Psoas muscle (tissue), 8 donors: Measurements from ENCODE around the gene PTP4A2. TPM values are rescaled to one million over a fixed set of nuclear protein-coding genes. Genes with fewer than 3 reads are reported as not detected.

Experiments
- ATAC-seq, 4 donors: fragments of 200-7000 bp; cut with Tn5 transposase; one replicate each; pipeline ENCODE4 v1.9.1; 2020; ENCODE audit warnings: moderate library complexity in 3 of 4, mild to moderate bottlenecking in 2 of 4
- DNase-seq, 2 donors: peaks; one replicate each; pipeline ENCODE4 v3.0.0-alpha.2; 2020
- H3K27ac ChIP-seq: fragments of 200-600 bp; one replicate; pipeline ENCODE4 v1.8.0; 2022
- H3K27me3 ChIP-seq, 3 donors: fragments of 200-600 bp in 1 of 3; one replicate each; pipeline versions ENCODE4 v1.6.1 to v1.8.0; 2013 to 2022; ENCODE audit warnings: low read length in 2 of 3, mild to moderate bottlenecking in 2 of 3, moderate library complexity in 1 of 3; ENCODE audit not compliant: insufficient read depth in 3 of 3
- H3K36me3 ChIP-seq, 2 donors: fragments of 200-600 bp in 1 of 2; one replicate each; pipeline versions ENCODE4 v1.6.1 to v1.8.0; 2013 to 2022; ENCODE audit warnings: low read depth in 1 of 2, mild to moderate bottlenecking in 1 of 2, moderate library complexity in 1 of 2; ENCODE audit not compliant: insufficient read depth in 1 of 2
- H3K4me1 ChIP-seq: fragments of 200-600 bp; one replicate; pipeline ENCODE4 v1.8.0; 2022
- H3K4me3 ChIP-seq: fragments of 200-600 bp; one replicate; pipeline ENCODE4 v1.8.0; 2022; ENCODE audit warnings: mild to moderate bottlenecking
- H3K9me3 ChIP-seq: fragments of 200-600 bp; one replicate; pipeline ENCODE4 v1.8.0; 2022
- WGBS, 3 donors: extraction: QIAGEN DNeasy Blood & Tissue Kit; methylation state at CpG; one replicate each; pipeline versions ENCODE4 v1.1.6 to v1.1.7; 2013; 5-methylcytosine and 5-hydroxymethylcytosine counted together
- intact Hi-C, 2 donors: fragments of 100-400 bp; cut with DNase I; formaldehyde crosslinking; loops; one replicate each; pipeline versions ENCODE4 v1.11.0 to v1.14.2; 2022
- polyA plus RNA-seq, 3 donors: library from polyadenylated mRNA; stranded (reverse); fragments of 200-250 nt; gene quantifications; one replicate each; pipeline ENCODE4 v1.2.3, GENCODE V29; 2013
- total RNA-seq, 4 donors: library from RNA; stranded (reverse); fragmentation: NEBNext Ultra II Directional in 2 of 4; extraction: Animal tissue kit (Norgen Biotek cat#: 25700) in 2 of 4; gene quantifications; one replicate each; pipeline versions ENCODE4 v1.2.1 to v1.2.4, GENCODE V29; 2021 to 2023
- TF ChIP-seq, protein P1 (sequence below): fragments of 200-600 bp; IDR thresholded peaks from one replicate; pipeline ENCODE4 v1.8.0; 2022; ENCODE audit warnings: antibody characterized with exemption
- donor health status: healthy with polysubstance abuse.
- donor health status: DM: no; HTN: no; CAD: no; lungs with moderate emphysema.
- donor health status: Bipolar disorder and iron deficiency.
- donor health status: healthy.
- donor health status: DM: yes; HTN: yes; CAD: no.
- donor health status: DM: no; HTN: no; CAD: no.
- donor health status: DM: no; HTN: no; CAD: no.
- donor health status: DM: yes; HTN: yes; CAD: no.

PTP4A2 gene
- total and polyA plus RNA-seq, 7 donors = 246 to 729 (median 370) TPM

DNA sequence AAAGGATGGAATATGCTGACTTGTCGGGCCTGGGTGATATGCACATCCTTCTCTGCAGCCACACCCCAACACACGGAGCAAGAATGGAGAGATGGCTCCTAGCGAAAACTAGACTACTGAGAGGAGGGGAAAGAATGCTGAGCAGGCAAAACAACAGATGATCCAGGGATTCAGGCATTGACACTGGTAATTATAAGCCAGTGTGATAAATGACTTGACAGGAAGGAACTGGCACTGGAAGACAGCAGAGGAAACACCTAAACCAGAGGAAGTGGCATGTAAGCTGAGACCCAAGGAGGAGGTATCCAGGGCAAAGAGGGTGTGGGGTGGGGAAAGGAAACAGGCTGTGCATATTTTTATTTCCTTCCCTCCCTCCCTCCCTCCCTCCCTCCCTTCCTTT lies 43.8 kb upstream of the PTP4A2 start:
- 31 to 54% (median 44%) methylated on average over 3 of the region's 3 CpGs for WGBS, 3 donors

DNA sequence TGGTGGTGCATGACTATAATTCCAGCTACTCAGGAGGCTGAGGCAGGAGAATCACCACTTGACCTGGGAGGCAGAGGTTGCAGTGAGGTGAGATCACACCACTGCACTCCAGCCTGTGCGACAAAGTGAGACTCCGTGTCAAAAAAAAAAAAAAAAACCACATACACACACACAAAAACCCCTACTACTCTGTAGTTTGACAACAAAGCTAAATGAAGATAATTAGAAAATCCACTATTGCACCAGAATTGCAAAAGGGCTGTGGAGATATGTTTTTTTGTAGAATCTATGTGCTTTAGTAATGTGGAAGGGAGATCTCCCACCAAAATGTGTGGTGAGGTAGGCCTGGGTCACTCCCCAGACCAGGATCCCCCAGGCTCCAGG lies 43.3 kb upstream of the PTP4A2 start:
- TF ChIP-seq, protein P1, sequence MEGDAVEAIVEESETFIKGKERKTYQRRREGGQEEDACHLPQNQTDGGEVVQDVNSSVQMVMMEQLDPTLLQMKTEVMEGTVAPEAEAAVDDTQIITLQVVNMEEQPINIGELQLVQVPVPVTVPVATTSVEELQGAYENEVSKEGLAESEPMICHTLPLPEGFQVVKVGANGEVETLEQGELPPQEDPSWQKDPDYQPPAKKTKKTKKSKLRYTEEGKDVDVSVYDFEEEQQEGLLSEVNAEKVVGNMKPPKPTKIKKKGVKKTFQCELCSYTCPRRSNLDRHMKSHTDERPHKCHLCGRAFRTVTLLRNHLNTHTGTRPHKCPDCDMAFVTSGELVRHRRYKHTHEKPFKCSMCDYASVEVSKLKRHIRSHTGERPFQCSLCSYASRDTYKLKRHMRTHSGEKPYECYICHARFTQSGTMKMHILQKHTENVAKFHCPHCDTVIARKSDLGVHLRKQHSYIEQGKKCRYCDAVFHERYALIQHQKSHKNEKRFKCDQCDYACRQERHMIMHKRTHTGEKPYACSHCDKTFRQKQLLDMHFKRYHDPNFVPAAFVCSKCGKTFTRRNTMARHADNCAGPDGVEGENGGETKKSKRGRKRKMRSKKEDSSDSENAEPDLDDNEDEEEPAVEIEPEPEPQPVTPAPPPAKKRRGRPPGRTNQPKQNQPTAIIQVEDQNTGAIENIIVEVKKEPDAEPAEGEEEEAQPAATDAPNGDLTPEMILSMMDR = no peak
- DNase-seq (no peak), ATAC-seq (no peak)
- Histone ChIP-seq H3K27me3 (no peaks in the 10 kb centered on the region), H3K36me3 (no peaks in the 10 kb centered on the region), H3K9me3 (no peaks in the 10 kb centered on the region), H3K27ac (no peak overlapping the region), H3K4me3 (no peak overlapping the region), H3K4me1 (no peaks in the 10 kb centered on the region)
- intact Hi-C loops = no loop called here
- 84 to 92% (median 90%) methylated on average over 2 of the region's 2 CpGs for whole genome bisulfite sequencing, 3 donors

More for the DNA sequence above, 43.8 kb upstream of the PTP4A2 start:
- Histone ChIP-seq H3K36me3 (no peaks in the 10 kb centered on the region), H3K9me3 (no peaks in the 10 kb centered on the region), H3K27me3 (no peaks in the 10 kb centered on the region), H3K27ac (no peak overlapping the region), H3K4me1 (no peaks in the 10 kb centered on the region), H3K4me3 (no peak overlapping the region)
- intact Hi-C loops = no loop called here
- DNase-seq (no peak), ATAC-seq (no peak)
- TF ChIP-seq, protein P1 = no peak

DNA sequence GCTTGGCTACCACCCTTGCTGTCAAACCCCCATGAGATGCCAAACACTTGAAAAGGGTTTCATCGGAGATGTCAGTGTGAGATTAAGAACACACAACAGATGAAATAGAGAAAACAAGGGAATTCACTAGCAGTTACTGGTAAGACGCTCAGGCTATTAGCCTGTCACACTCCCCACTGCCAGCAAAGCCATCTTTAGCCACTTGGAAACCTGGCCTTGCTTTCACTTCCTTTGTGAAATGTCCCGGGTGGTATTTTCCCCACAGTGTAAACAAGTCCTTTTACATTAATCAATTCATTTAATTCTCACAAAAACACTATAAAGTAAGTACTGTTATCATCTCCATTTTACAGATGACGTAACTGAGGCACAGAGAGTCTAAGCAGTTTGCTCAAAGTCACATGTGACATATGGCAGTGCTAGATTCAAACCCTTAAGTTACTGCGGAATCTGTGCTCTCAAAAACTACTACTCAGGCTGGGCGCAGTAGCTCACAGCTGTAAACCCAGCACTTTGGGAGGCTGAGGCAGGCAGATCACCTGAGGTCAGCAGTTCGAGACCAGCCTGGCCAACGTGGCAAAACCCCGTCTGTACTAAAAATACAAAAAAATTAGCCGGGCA lies 42.8 kb upstream of the PTP4A2 start:
- intact Hi-C loops = no loop called here
- no peak overlapping the region for H3K27ac ChIP-seq
- H3K27me3 ChIP-seq = no peaks in the 10 kb centered on the region
- WGBS, 3 donors = 83 to 86% (median 85%) methylated on average over 10 of the region's 10 CpGs
- ATAC-seq (no peak), DNase-seq (no peak)
- TF ChIP-seq, protein P1 = no peak
- no peaks in the 10 kb centered on the region for H3K9me3 ChIP-seq
- H3K4me1 ChIP-seq = no peaks in the 10 kb centered on the region
- no peaks in the 10 kb centered on the region for H3K36me3 ChIP-seq
- no peak overlapping the region for H3K4me3 ChIP-seq

DNA sequence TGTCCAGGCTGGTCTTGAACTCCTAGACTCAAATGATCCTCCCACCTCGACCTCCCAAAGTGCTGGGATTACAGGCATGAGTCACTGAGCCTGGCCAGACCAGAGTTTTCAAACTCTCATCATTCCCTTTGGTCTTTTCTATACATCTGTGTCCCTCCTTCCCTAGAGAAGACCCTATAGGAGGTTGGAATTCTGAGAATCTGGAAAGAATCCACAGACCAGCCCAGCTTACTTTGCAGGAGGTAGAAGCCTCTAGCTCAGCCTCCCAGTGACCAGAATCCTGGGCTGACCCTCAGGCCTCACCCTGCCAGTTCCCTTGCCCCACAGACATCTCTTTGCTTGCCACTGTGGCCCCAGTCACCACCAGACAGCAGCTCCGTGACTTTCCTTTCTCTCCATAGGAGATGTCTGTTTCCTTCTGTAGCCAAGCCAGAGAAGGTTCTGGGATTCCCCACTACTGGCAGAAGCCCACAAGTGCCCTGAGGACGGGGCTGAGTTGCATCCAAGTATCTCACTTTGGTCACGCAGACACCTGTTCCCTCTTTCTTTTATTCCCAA lies 40.8 kb upstream of the PTP4A2 start:
- H3K27ac ChIP-seq = no peak overlapping the region
- WGBS, 3 donors = 48 to 71% (median 59%) methylated on average over 4 of the region's 4 CpGs
- intact Hi-C loops = no loop called here
- H3K36me3 ChIP-seq = no peaks in the 10 kb centered on the region
- H3K4me1 ChIP-seq = no peaks in the 10 kb centered on the region
- no peak overlapping the region for H3K4me3 ChIP-seq
- H3K27me3 ChIP-seq = no peaks in the 10 kb centered on the region
- TF ChIP-seq, protein P1 = no peak
- no peak for DNase-seq
- no peaks in the 10 kb centered on the region for H3K9me3 ChIP-seq
- no peak for ATAC-seq
